Measurements from ENCODE around the gene HBG1. TPM values are rescaled to one million over a fixed set of nuclear protein-coding genes. Genes with fewer than 3 reads are reported as not detected.

The HBG1 gene
- total RNA-seq, 4 donors from 2014 or later, result not detected

DNA sequence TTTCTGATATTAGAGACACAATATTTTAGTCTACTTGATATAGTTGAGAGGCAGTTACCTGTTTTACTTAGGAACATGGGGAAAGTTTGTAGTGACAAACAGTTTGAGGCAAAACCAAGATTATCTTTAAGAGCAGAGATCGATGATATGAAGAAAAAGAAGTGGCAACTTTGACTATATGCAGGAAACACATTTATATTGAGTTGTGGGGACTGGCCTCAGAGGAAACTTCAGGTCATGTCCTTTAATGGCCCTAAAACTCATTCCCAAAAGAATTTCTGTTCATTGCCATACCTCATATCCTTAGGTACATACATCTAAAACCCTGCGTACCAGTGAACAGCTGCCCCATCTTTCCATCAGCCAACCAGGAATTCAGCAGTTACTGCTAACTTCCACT lies 4.5 kb downstream of the HBG1 start:
- Histone ChIP-seq H3K4me3 (no peak overlapping the region), H3K4me1 (no peaks in the 10 kb centered on the region), H3K36me3 (no peaks in the 10 kb centered on the region), H3K9me3 (no peaks in the 10 kb centered on the region), H3K27ac (no peak overlapping the region), H3K27me3 (no peaks in the 10 kb centered on the region)
- no peak for ATAC-seq
- TF ChIP-seq, protein P1, sequence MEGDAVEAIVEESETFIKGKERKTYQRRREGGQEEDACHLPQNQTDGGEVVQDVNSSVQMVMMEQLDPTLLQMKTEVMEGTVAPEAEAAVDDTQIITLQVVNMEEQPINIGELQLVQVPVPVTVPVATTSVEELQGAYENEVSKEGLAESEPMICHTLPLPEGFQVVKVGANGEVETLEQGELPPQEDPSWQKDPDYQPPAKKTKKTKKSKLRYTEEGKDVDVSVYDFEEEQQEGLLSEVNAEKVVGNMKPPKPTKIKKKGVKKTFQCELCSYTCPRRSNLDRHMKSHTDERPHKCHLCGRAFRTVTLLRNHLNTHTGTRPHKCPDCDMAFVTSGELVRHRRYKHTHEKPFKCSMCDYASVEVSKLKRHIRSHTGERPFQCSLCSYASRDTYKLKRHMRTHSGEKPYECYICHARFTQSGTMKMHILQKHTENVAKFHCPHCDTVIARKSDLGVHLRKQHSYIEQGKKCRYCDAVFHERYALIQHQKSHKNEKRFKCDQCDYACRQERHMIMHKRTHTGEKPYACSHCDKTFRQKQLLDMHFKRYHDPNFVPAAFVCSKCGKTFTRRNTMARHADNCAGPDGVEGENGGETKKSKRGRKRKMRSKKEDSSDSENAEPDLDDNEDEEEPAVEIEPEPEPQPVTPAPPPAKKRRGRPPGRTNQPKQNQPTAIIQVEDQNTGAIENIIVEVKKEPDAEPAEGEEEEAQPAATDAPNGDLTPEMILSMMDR (IDR thresholded peaks at IDR 0.05 in 4 of 5, conservative IDR thresholded peaks at IDR 0.05 in 1 of 5), result no peak
- no peak for TF ChIP-seq POLR2A (IDR thresholded peaks at IDR 0.05)
- DNase-seq, result no peak
- in situ Hi-C loops (cut with MboI; ENCODE audit: low sequenced_read_pairs in 4 of 4), result no loop called here
- intact Hi-C loops (cut with DNase I; ENCODE audit: low total_unique reads), result no loop called here

DNA sequence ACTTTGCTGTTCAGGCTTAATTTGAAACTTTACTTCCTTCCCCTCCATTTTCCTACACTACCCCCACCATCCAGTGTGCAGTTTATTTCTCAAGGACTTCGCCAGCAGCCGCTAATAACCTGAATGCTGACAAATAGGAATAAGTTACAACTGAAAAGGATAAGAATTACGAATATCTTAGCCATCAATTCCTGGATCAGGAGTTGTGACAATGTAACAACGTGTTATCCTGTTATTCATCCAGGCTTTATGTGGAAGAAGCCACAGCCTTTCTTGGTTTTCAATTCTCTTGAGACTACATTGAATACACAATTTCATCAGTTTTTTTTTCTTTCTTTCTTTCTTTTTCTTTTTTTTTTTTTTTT lies 5.9 kb downstream of the HBG1 start:
- intact Hi-C loops (cut with DNase I; ENCODE audit: low total_unique reads) (no loop called here), in situ Hi-C loops (cut with MboI; ENCODE audit: low sequenced_read_pairs in 4 of 4) (no loop called here)
- Histone ChIP-seq H3K27me3 (no peaks in the 10 kb centered on the region), H3K4me3 (no peak overlapping the region), H3K9me3 (no peaks in the 10 kb centered on the region), H3K4me1 (no peaks in the 10 kb centered on the region), H3K36me3 (no peaks in the 10 kb centered on the region), H3K27ac (no peak overlapping the region)
- ATAC-seq (no peak), DNase-seq (no peak)
- TF ChIP-seq POLR2A (IDR thresholded peaks at IDR 0.05), result no peak
- TF ChIP-seq, protein P1 (IDR thresholded peaks at IDR 0.05 in 4 of 5, conservative IDR thresholded peaks at IDR 0.05 in 1 of 5), result no peak

DNA sequence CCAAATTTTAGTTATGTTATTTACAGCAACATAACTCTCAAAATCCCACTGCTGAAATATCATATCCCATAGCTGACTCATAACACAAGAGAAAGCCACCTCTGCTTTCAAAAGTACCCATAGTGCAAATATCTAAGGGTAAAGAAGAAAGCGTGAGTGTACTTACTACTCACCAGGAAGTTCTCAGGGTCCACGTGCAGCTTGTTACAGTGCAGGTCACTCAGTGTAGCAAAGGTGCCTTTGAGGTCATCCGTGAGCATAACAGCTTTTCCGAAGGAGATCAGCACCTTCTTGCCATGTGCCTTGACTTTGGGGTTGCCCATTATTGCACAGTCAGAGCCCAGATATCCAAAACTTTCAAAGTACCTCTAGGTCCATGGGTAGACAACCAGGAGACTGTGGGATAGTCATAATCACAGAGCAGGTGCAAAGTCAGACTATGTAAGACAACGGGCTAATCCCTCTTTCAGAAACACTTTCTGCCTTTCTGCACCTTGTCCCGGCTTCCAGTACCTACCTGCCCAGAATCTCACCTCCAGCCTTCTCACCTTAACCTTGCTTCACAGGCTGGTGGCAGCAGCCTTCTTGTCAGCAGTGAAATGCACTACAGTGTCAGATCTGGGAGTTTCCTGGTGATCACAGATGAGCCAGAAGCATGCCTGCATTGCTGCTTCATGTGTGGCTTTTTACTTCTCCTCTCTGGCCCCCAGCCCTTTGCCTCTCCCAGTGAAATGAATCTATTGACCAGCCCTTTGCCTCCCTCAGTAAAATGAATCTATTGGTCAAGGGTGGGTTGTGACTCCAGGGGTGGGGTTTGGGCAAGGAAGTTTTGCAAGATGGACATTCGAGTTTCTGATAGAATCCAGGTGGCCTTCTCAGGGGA lies 6.5 kb downstream of the HBG1 start:
- Histone ChIP-seq H3K27ac (no peak overlapping the region), H3K4me1 (no peaks in the 10 kb centered on the region), H3K27me3 (no peaks in the 10 kb centered on the region), H3K9me3 (no peaks in the 10 kb centered on the region), H3K4me3 (no peak overlapping the region), H3K36me3 (no peaks in the 10 kb centered on the region)
- in situ Hi-C loops (cut with MboI; ENCODE audit: low sequenced_read_pairs in 4 of 4) (no loop called here), intact Hi-C loops (cut with DNase I; ENCODE audit: low total_unique reads) (no loop called here)
- ATAC-seq, result no peak
- DNase-seq, result no peak
- no peak for TF ChIP-seq POLR2A (IDR thresholded peaks at IDR 0.05)
- TF ChIP-seq, protein P1 (IDR thresholded peaks at IDR 0.05 in 4 of 5, conservative IDR thresholded peaks at IDR 0.05 in 1 of 5), result no peak

- ATAC-seq, result no peak
- in situ Hi-C loops (cut with MboI; ENCODE audit: low sequenced_read_pairs in 4 of 4) (no loop called here), intact Hi-C loops (cut with DNase I; ENCODE audit: low total_unique reads) (no loop called here)
- Histone ChIP-seq H3K4me3 (no peak overlapping the region), H3K9me3 (no peaks in the 10 kb centered on the region), H3K4me1 (no peaks in the 10 kb centered on the region), H3K27ac (no peak overlapping the region), H3K36me3 (no peaks in the 10 kb centered on the region), H3K27me3 (no peaks in the 10 kb centered on the region)
- no peak for DNase-seq
- no peak for TF ChIP-seq POLR2A (IDR thresholded peaks at IDR 0.05)
- TF ChIP-seq, protein P1 (IDR thresholded peaks at IDR 0.05 in 4 of 5, conservative IDR thresholded peaks at IDR 0.05 in 1 of 5), result no peak
These were observed 7.4 kb downstream of the HBG1 start for GRCh38 chr11:5242208-5242607.

Data from gastrocnemius medialis (tissue), 4 donors.